Measurements from ENCODE around the gene CENPO. TPM values are rescaled to one million over a fixed set of nuclear protein-coding genes. Genes with fewer than 3 reads are reported as not detected.

CENPO gene
- total RNA-seq, 1 donor: 26.3 TPM

- no peak overlapping the region for H3K4me3 ChIP-seq (ENCODE audit: low read depth, low read length)
- no peak for TF ChIP-seq CTCF (IDR thresholded peaks at IDR 0.05; ENCODE audit: insufficient read depth, low read depth, low read length)
- no peak for DNase-seq (ENCODE audit: low read depth)
These were observed 27.6 kb downstream of the CENPO start for GRCh38 chr2:24820598-24821432.

GRCh38 chr2:24821433-24821891, 28.2 kb downstream of the CENPO start:
- H3K4me3 ChIP-seq (ENCODE audit: low read depth, low read length): no peak overlapping the region
- no peak for DNase-seq (ENCODE audit: low read depth)
- TF ChIP-seq CTCF (IDR thresholded peaks at IDR 0.05; ENCODE audit: insufficient read depth, low read depth, low read length): no peak

- DNase-seq (ENCODE audit: low read depth): no peak
- no peak overlapping the region for H3K4me3 ChIP-seq (ENCODE audit: low read depth, low read length)
- no peak for TF ChIP-seq CTCF (IDR thresholded peaks at IDR 0.05; ENCODE audit: insufficient read depth, low read depth, low read length)
These were observed 29.0 kb downstream of the CENPO start for GRCh38 chr2:24822049-24822706.

GRCh38 chr2:24824071-24824588, 30.9 kb downstream of the CENPO start:
- no peak for TF ChIP-seq CTCF (IDR thresholded peaks at IDR 0.05; ENCODE audit: insufficient read depth, low read depth, low read length)
- no peak for DNase-seq (ENCODE audit: low read depth)
- no peak overlapping the region for H3K4me3 ChIP-seq (ENCODE audit: low read depth, low read length)

GRCh38 chr2:24824966-24825882, 32.0 kb downstream of the CENPO start:
- DNase-seq (ENCODE audit: low read depth): no peak
- H3K4me3 ChIP-seq (ENCODE audit: low read depth, low read length): no peak overlapping the region
- peak; percentile 49 for TF ChIP-seq CTCF (IDR thresholded peaks at IDR 0.05; ENCODE audit: insufficient read depth, low read depth, low read length)
